Progenitor cell of endocrine pancreas (in vitro differentiated cells): ENCODE measurements around the gene SYTL3. TPM values are rescaled to one million over a fixed set of nuclear protein-coding genes. Genes with fewer than 3 reads are reported as not detected.
"Not testable (repeated sequence)": the region's sequence is repeated elsewhere in the genome, so short reads cannot be mapped to it uniquely, and the experiment has no call there.

Source experiments
- DNase-seq: peaks from one replicate; pipeline ENCODE4 v3.0.0; 2021; ENCODE audit warnings: low spot score; ENCODE audit not compliant: unreplicated experiment
- H3K27ac Mint-ChIP-seq: 2 replicates; pipeline ENCODE4 v1.8.0; 2021; ENCODE audit warnings: mild to moderate bottlenecking, moderate library complexity, mixed read lengths
- H3K27me3 Mint-ChIP-seq: 2 replicates; pipeline ENCODE4 v1.8.0; 2021; ENCODE audit warnings: mixed read lengths
- H3K36me3 Mint-ChIP-seq: 2 replicates; pipeline ENCODE4 v1.8.0; 2022; ENCODE audit warnings: mixed read lengths; ENCODE audit not compliant: insufficient read depth
- H3K4me1 Mint-ChIP-seq: 2 replicates; pipeline ENCODE4 v1.8.0; 2021; ENCODE audit warnings: low read depth, mixed read lengths
- H3K4me3 Mint-ChIP-seq: 2 replicates; pipeline ENCODE4 v1.8.0; 2021; ENCODE audit warnings: low read depth, mild to moderate bottlenecking, moderate library complexity, mixed read lengths
- H3K9me3 Mint-ChIP-seq: 2 replicates; pipeline ENCODE4 v1.8.0; 2021; ENCODE audit warnings: low read depth, mixed read lengths
- total RNA-seq: library from RNA; stranded (reverse); gene quantifications from 2 replicates; pipeline ENCODE4 v1.2.1, GENCODE V29; 2021
- TF ChIP-seq, protein P1 (sequence below): fragments of 200-600 bp; sonication (generic); IDR thresholded peaks from one replicate; pipeline ENCODE4 v1.5.0; 2021; ENCODE audit warnings: antibody characterized with exemption, mild to moderate bottlenecking; ENCODE audit not compliant: unreplicated experiment

SYTL3 gene
- total RNA-seq, 1 donor from 2014 or later = 2.1 TPM

- H3K4me1 Mint-ChIP-seq = peaks cover 18% of the 10 kb centered on the region
- no peaks in the 10 kb centered on the region for H3K36me3 Mint-ChIP-seq
- no peak overlapping the region for H3K4me3 Mint-ChIP-seq
- H3K27me3 Mint-ChIP-seq = peaks cover 11% of the 10 kb centered on the region
- no peaks in the 10 kb centered on the region for H3K9me3 Mint-ChIP-seq
- no peak overlapping the region for H3K27ac Mint-ChIP-seq
- no peak for DNase-seq
- TF ChIP-seq, protein P1, sequence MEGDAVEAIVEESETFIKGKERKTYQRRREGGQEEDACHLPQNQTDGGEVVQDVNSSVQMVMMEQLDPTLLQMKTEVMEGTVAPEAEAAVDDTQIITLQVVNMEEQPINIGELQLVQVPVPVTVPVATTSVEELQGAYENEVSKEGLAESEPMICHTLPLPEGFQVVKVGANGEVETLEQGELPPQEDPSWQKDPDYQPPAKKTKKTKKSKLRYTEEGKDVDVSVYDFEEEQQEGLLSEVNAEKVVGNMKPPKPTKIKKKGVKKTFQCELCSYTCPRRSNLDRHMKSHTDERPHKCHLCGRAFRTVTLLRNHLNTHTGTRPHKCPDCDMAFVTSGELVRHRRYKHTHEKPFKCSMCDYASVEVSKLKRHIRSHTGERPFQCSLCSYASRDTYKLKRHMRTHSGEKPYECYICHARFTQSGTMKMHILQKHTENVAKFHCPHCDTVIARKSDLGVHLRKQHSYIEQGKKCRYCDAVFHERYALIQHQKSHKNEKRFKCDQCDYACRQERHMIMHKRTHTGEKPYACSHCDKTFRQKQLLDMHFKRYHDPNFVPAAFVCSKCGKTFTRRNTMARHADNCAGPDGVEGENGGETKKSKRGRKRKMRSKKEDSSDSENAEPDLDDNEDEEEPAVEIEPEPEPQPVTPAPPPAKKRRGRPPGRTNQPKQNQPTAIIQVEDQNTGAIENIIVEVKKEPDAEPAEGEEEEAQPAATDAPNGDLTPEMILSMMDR = no peak
Observed at GRCh38 chr6:158672726-158673125, 22.9 kb downstream of the SYTL3 start.

GRCh38 chr6:158674342-158675131 is 24.7 kb downstream of the SYTL3 start:
- H3K27me3 Mint-ChIP-seq = peaks cover 2% of the 10 kb centered on the region
- no peak overlapping the region for H3K4me3 Mint-ChIP-seq
- H3K9me3 Mint-ChIP-seq = no peaks in the 10 kb centered on the region
- DNase-seq = no peak
- H3K36me3 Mint-ChIP-seq = no peaks in the 10 kb centered on the region
- H3K4me1 Mint-ChIP-seq = peaks cover 7% of the 10 kb centered on the region
- no peak overlapping the region for H3K27ac Mint-ChIP-seq
- TF ChIP-seq, protein P1 = no peak

- H3K36me3 Mint-ChIP-seq, H3K27ac Mint-ChIP-seq, DNase-seq, H3K4me1 Mint-ChIP-seq, H3K4me3 Mint-ChIP-seq, H3K9me3 Mint-ChIP-seq, H3K27me3 Mint-ChIP-seq: not testable (repeated sequence)
Observed at GRCh38 chr6:158677094-158677493, 27.2 kb downstream of the SYTL3 start.

GRCh38 chr6:158677906-158678578 is 28.2 kb downstream of the SYTL3 start:
- peaks cover 7% of the 10 kb centered on the region for H3K4me1 Mint-ChIP-seq
- no peak overlapping the region for H3K4me3 Mint-ChIP-seq

DNA sequence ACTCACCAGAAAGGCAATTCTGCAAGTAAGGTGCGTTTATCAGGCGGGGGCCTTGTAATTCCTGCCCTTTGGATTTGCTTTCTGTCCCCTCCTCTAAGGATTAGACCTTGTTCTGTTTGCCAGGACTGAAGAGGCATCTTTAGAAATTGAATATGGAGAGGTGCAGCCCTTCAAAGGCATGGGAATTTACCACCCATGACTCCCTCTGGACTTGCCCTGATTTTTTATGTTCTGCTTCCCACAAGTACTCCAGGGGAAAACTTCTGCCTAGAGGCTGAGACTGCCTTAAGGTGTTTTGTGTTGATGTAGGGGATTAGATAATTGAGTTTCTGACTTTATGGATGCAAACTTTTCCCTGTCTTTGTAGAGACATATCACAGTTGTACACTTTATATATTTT is 30.2 kb downstream of the SYTL3 start:
- Mint-ChIP-seq H3K27me3 (peaks cover 5% of the 10 kb centered on the region), H3K27ac (no peak overlapping the region)

More at GRCh38 chr6:158677906-158678578, 28.2 kb downstream of the SYTL3 start:
- Mint-ChIP-seq H3K27me3 (no peaks in the 10 kb centered on the region), H3K27ac (no peak overlapping the region), H3K36me3 (no peaks in the 10 kb centered on the region), H3K9me3 (no peaks in the 10 kb centered on the region)
- no peak for DNase-seq
- TF ChIP-seq, protein P1 = no peak

More for the DNA sequence above, 30.2 kb downstream of the SYTL3 start:
- no peak for DNase-seq
- no peaks in the 10 kb centered on the region for H3K9me3 Mint-ChIP-seq
- TF ChIP-seq, protein P1 = no peak
- H3K4me1 Mint-ChIP-seq = peaks cover 4% of the 10 kb centered on the region
- H3K36me3 Mint-ChIP-seq = no peaks in the 10 kb centered on the region
- H3K4me3 Mint-ChIP-seq = no peak overlapping the region
